ENCODE measurements around the gene NAA38.
A peak's percentile ranks its signal among the peaks of the same experiment; 100 is the strongest.

The NAA38 gene

DNA sequence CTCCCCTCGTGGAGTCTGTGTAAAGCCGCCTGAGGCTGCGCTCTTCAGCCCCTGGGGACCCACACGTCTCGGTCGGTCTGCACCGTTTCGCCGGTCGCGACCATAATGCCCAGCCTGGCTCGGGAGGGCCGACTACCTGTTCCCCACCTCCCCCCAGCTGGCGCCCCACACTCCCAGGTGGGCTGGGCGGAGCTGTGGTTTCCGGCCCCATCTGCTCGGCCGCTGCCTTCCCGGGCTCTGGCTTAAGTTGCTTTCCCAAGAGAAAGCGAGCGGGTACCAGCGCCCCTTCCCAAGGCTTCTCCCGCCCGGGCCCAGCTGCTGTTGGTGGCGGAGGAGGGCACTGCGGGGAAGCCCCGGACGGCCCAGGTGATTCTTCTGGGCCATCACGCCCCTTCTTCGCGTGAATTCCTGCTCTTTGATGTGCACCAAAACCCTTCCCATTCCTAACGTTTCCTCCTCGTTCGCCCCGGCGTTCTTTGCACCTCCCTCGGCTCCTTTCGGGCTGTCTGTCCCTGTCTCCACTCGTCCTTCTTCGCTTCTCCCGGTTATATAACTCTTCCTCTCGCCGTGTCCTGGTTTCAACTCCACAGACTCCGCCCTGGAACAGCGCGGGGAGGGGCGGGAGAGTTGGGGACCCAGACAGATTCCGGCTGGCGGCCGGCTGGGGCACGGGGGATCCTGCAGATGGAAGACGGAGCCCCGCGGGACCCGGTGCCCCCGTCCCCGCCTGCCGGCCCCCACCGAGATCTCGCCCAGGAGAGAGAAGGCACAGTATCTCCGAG, 21.4 kb downstream of the NAA38 start (continued):
- TF ChIP-seq ZNF707 (tag by site-specific recombination; IDR thresholded peaks at IDR 0.05) = no peak
- TF ChIP-seq ZSCAN16 (tag by site-specific recombination; IDR thresholded peaks at IDR 0.05) = no peak
- TF ChIP-seq ZNF510 (tag by site-specific recombination; IDR thresholded peaks at IDR 0.05; ENCODE audit: insufficient replicate concordance) = no peak
- no peak for TF ChIP-seq ZNF302 (tag by site-specific recombination; IDR thresholded peaks at IDR 0.05; ENCODE audit: low read depth)
- TF ChIP-seq ZNF350 (tag by site-specific recombination; IDR thresholded peaks at IDR 0.05) = no peak
- TF ChIP-seq AEBP2 (tag by site-specific recombination; IDR thresholded peaks at IDR 0.05; ENCODE audit: borderline replicate concordance) = no peak
- TF ChIP-seq ZNF501 (tag by site-specific recombination; IDR thresholded peaks at IDR 0.05) = no peak; the same call in 1 of the 2 replicates
- TF ChIP-seq ZNF248 (tag by site-specific recombination; IDR thresholded peaks at IDR 0.05) = no peak
- TF ChIP-seq SCRT1 (tag by site-specific recombination; IDR thresholded peaks at IDR 0.05; ENCODE audit: borderline replicate concordance) = peak; percentile 62
- TF ChIP-seq ZEB2 (tag by site-specific recombination; IDR thresholded peaks at IDR 0.05) = peak; percentile 79
- no peak for TF ChIP-seq ZNF416 (tag by site-specific recombination; IDR thresholded peaks at IDR 0.05)
- no peak; the same call in 1 of the 2 replicates for TF ChIP-seq INSM2 (tag by site-specific recombination; IDR thresholded peaks at IDR 0.05)
- no peak for TF ChIP-seq ZBTB6 (tag by site-specific recombination; IDR thresholded peaks at IDR 0.05)
- TF ChIP-seq ZNF777 (tag by site-specific recombination; IDR thresholded peaks at IDR 0.05; ENCODE audit: borderline replicate concordance) = no peak
- no peak for TF ChIP-seq OVOL3 (tag by site-specific recombination; IDR thresholded peaks at IDR 0.05)
- TF ChIP-seq ZNF146 (tag by site-specific recombination; IDR thresholded peaks at IDR 0.05) = no peak
- no peak for TF ChIP-seq ZNF624 (tag by site-specific recombination; IDR thresholded peaks at IDR 0.05)
- TF ChIP-seq ZNF530 (tag by site-specific recombination; IDR thresholded peaks at IDR 0.05; ENCODE audit: low read depth) = no peak
- TF ChIP-seq ZNF140 (tag by site-specific recombination; IDR thresholded peaks at IDR 0.05) = no peak
- TF ChIP-seq ZNF768 (tag by site-specific recombination; IDR thresholded peaks at IDR 0.05) = no peak
- TF ChIP-seq, protein P1, sequence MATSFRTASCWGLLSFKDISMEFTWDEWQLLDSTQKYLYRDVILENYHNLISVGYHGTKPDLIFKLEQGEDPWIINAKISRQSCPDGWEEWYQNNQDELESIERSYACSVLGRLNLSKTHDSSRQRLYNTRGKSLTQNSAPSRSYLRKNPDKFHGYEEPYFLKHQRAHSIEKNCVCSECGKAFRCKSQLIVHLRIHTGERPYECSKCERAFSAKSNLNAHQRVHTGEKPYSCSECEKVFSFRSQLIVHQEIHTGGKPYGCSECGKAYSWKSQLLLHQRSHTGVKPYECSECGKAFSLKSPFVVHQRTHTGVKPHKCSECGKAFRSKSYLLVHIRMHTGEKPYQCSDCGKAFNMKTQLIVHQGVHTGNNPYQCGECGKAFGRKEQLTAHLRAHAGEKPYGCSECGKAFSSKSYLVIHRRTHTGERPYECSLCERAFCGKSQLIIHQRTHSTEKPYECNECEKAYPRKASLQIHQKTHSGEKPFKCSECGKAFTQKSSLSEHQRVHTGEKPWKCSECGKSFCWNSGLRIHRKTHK (tag by site-specific recombination; IDR thresholded peaks at IDR 0.05) = no peak
- no peak for TF ChIP-seq ZNF654 (tag by site-specific recombination; IDR thresholded peaks at IDR 0.05; ENCODE audit: low read depth)
- peak; percentile 19; the same call in 1 of the 2 replicates for TF ChIP-seq ZXDB (tag by site-specific recombination; IDR thresholded peaks at IDR 0.05)
- TF ChIP-seq ZNF16 (tag by site-specific recombination; IDR thresholded peaks at IDR 0.05; ENCODE audit: low read depth) = no peak
- TF ChIP-seq HOXA7 (CRISPR knock-in tag; IDR thresholded peaks at IDR 0.05; ENCODE audit: borderline replicate concordance) = no peak
- no peak for TF ChIP-seq ZNF792 (tag by site-specific recombination; IDR thresholded peaks at IDR 0.05)
- no peak for TF ChIP-seq ZNF23 (tag by site-specific recombination; IDR thresholded peaks at IDR 0.05; ENCODE audit: borderline replicate concordance)
- no peak for TF ChIP-seq ZNF174 (tag by site-specific recombination; IDR thresholded peaks at IDR 0.05)
- no peak for TF ChIP-seq ZNF426 (tag by site-specific recombination; IDR thresholded peaks at IDR 0.05)
- 0 out of 2 replicates have a peak, but pooled peaks have one; percentile 2 for TF ChIP-seq TCF7L2 (IDR thresholded peaks at IDR 0.05; ENCODE audit: borderline replicate concordance, low read depth, low read length)
- TF ChIP-seq MEIS1 (CRISPR knock-in tag; IDR thresholded peaks at IDR 0.05; ENCODE audit: borderline replicate concordance) = no peak
- TF ChIP-seq REST (tag by site-specific recombination; IDR thresholded peaks at IDR 0.05) = no peak

Data from HEK293 (cell line).